GM23248 (cell line): ENCODE measurements around the gene LCE4A.

Experiments
- EZH2 ChIP-seq: fragments of 200-600 bp; sonication (generic); IDR thresholded peaks from 2 replicates; pipeline ENCODE4 v1.6.1; 2018; ENCODE audit warnings: antibody characterized with exemption, mild to moderate bottlenecking; ENCODE audit not compliant: insufficient read depth, poor library complexity, severe bottlenecking
- EZH2phosphoT487 ChIP-seq: fragments of 200-600 bp; sonication (generic); IDR thresholded peaks from 2 replicates; pipeline ENCODE4 v1.6.1; 2018; ENCODE audit warnings: antibody characterized with exemption, moderate library complexity, mild to moderate bottlenecking, low read depth; ENCODE audit not compliant: insufficient read depth

DNA sequence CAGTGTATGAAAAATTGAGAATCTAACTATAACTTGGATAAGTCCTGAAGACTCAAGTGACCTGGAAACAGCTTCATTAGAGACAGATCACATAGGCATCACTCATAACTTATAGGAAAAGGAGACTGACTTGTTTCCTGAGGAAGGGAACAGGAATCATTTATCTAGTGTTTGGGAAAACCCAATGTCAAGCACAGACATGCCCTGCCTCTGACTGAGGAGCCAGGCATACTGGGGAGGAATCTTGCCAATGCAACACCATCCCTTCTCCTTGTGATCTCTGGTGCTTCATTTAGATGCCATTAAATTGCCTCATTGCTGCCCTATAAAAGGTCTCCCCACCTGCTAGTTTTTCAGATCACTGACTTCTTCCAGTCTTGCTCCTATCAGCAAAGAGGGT lies 10.3 kb downstream of the LCE4A start:
- no peak for TF ChIP-seq EZH2
- TF ChIP-seq EZH2phosphoT487 = no peak
